HEK293 (cell line): ENCODE data around the gene DVL1.
A peak's percentile ranks its signal among the peaks of the same experiment; 100 is the strongest.

ENCODE experiments used
- CTCF ChIA-PET: fragments of 350-600 bp; formaldehyde crosslinking; extraction: SDS; loops from one replicate; lab custom pipeline; 2021; ENCODE audit warnings: antibody characterized with exemption; lab: Yijun Ruan, JAX
- POLR2A ChIA-PET: fragments of 300-600 bp; formaldehyde crosslinking; extraction: SDS; loops from one replicate; lab custom pipeline; 2020; ENCODE audit warnings: antibody characterized with exemption, inconsistent platforms; lab: Yijun Ruan, JAX
- H3K27ac ChIP-seq: fragments of 200-500 bp; sonication (Bioruptor generic); 2 replicates; pipeline ENCODE4 v1.5.1; 2014; ENCODE audit warnings: low read depth, low read length, control low read depth, inconsistent platforms; ENCODE audit errors: extremely low read depth
- H3K36me3 ChIP-seq, 2 experiments: fragments of 200-500 bp in 1 of 2; sonication (Bioruptor generic) in 1 of 2; 1 replicate in 1 of 2; 2 replicates in 1 of 2; pipeline ENCODE4 v1.5.1; 2014 to 2017; ENCODE audit warnings: inconsistent platforms in 2 of 2, low read length in 2 of 2; ENCODE audit not compliant: control insufficient read depth in 2 of 2, insufficient read depth in 1 of 2
- H3K4me1 ChIP-seq: fragments of 200-500 bp; sonication (Bioruptor generic); 2 replicates; pipeline ENCODE4 v1.5.1; 2014; ENCODE audit warnings: mild to moderate bottlenecking, low read length, inconsistent platforms; ENCODE audit not compliant: control insufficient read depth, insufficient read depth
- H3K4me3 ChIP-seq: 2 replicates; pipeline ENCODE4 v1.5.1; 2011; ENCODE audit warnings: low read depth, mild to moderate bottlenecking, control low read depth, low read length, moderate library complexity
- H3K9me3 ChIP-seq: fragments of 200-500 bp; sonication (Bioruptor generic); 2 replicates; pipeline ENCODE4 v1.5.1; 2014; ENCODE audit warnings: low read depth, low read length, inconsistent platforms; ENCODE audit not compliant: control insufficient read depth, insufficient read depth
- RBAK ChIP-seq: fragments of 450-650 bp; formaldehyde crosslinking; IDR thresholded peaks from 2 replicates; pipeline ENCODE4 v1.5.1; 2016; ENCODE audit warnings: missing biosample characterization, missing genetic modification characterization
- SETDB1 ChIP-seq: IDR thresholded peaks from one replicate; pipeline ENCODE4 v1.6.1; 2017; ENCODE audit warnings: mild to moderate bottlenecking, low read length, moderate library complexity, mixed read lengths; ENCODE audit not compliant: insufficient read length
- SP7 ChIP-seq: fragments of 450-650 bp; formaldehyde crosslinking; IDR thresholded peaks from 2 replicates; pipeline ENCODE4 v1.5.1; 2016; ENCODE audit warnings: missing biosample characterization, missing genetic modification characterization
- ZIC2 ChIP-seq: fragments of 450-650 bp; formaldehyde crosslinking; IDR thresholded peaks from 2 replicates; pipeline ENCODE4 v1.5.1; 2016; ENCODE audit warnings: missing biosample characterization, missing genetic modification characterization
- ZNF112 ChIP-seq: fragments of 450-650 bp; formaldehyde crosslinking; IDR thresholded peaks from 2 replicates; pipeline ENCODE4 v1.5.0; 2017; ENCODE audit warnings: missing biosample characterization, missing genetic modification characterization
- ZNF202 ChIP-seq: fragments of 450-650 bp; formaldehyde crosslinking; IDR thresholded peaks from 2 replicates; pipeline ENCODE4 v1.5.1; 2016; ENCODE audit warnings: missing biosample characterization, missing genetic modification characterization, borderline replicate concordance
- ZNF335 ChIP-seq: fragments of 450-650 bp; formaldehyde crosslinking; conservative IDR thresholded peaks from 2 replicates; pipeline ENCODE4 v1.5.1; 2016; ENCODE audit warnings: missing biosample characterization, missing genetic modification characterization
- ZNF354C ChIP-seq: fragments of 450-650 bp; formaldehyde crosslinking; IDR thresholded peaks from 2 replicates; pipeline ENCODE4 v1.5.1; 2016; ENCODE audit warnings: missing biosample characterization, missing genetic modification characterization, low read depth, borderline replicate concordance
- ZNF362 ChIP-seq: fragments of 450-650 bp; formaldehyde crosslinking; IDR thresholded peaks from 2 replicates; pipeline ENCODE4 v1.5.1; 2016; ENCODE audit warnings: missing biosample characterization, missing genetic modification characterization
- ZNF366 ChIP-seq: fragments of 450-650 bp; formaldehyde crosslinking; conservative IDR thresholded peaks from 2 replicates; pipeline ENCODE4 v1.5.1; 2016; ENCODE audit warnings: missing biosample characterization, missing genetic modification characterization
- ZNF449 ChIP-seq: fragments of 450-650 bp; formaldehyde crosslinking; IDR thresholded peaks from 2 replicates; pipeline ENCODE4 v1.5.1; 2017; ENCODE audit warnings: missing biosample characterization, mild to moderate bottlenecking, missing genetic modification characterization, moderate library complexity
- ZNF629 ChIP-seq: fragments of 450-650 bp; formaldehyde crosslinking; IDR thresholded peaks from 2 replicates; pipeline ENCODE4 v1.5.1; 2017; ENCODE audit warnings: missing biosample characterization, missing genetic modification characterization
- ZNF639 ChIP-seq: fragments of 450-650 bp; formaldehyde crosslinking; IDR thresholded peaks from 2 replicates; pipeline ENCODE4 v1.5.1; 2016; ENCODE audit warnings: missing biosample characterization, missing genetic modification characterization
- ZNF692 ChIP-seq: fragments of 450-650 bp; formaldehyde crosslinking; IDR thresholded peaks from 2 replicates; pipeline ENCODE4 v1.5.1; 2016; ENCODE audit warnings: missing biosample characterization, missing genetic modification characterization
- ZNF76 ChIP-seq: fragments of 450-650 bp; formaldehyde crosslinking; IDR thresholded peaks from 2 replicates; pipeline ENCODE4; 2016; ENCODE audit warnings: low read depth, missing biosample characterization, missing genetic modification characterization, borderline replicate concordance
- ZXDB ChIP-seq: fragments of 450-650 bp; formaldehyde crosslinking; IDR thresholded peaks from 2 replicates; pipeline ENCODE4 v1.5.1; 2016; ENCODE audit warnings: missing biosample characterization, missing genetic modification characterization
- TF ChIP-seq, protein P1 (sequence below): fragments of 450-650 bp; formaldehyde crosslinking; conservative IDR thresholded peaks from 2 replicates; pipeline ENCODE4 v1.5.1; 2016; ENCODE audit warnings: low read depth, missing biosample characterization, missing genetic modification characterization
- TF ChIP-seq, protein P2 (sequence below): sonication (generic); formaldehyde crosslinking; IDR thresholded peaks from 2 replicates; pipeline ENCODE4 v1.8.1; 2022; ENCODE audit warnings: mild to moderate bottlenecking, moderate library complexity, missing genetic modification reagents
- TF ChIP-seq, protein P3 (sequence below): fragments of 450-650 bp; formaldehyde crosslinking; IDR thresholded peaks from 2 replicates; pipeline ENCODE4 v1.5.1; 2017; ENCODE audit warnings: missing biosample characterization, missing genetic modification characterization

The DVL1 gene

DNA sequence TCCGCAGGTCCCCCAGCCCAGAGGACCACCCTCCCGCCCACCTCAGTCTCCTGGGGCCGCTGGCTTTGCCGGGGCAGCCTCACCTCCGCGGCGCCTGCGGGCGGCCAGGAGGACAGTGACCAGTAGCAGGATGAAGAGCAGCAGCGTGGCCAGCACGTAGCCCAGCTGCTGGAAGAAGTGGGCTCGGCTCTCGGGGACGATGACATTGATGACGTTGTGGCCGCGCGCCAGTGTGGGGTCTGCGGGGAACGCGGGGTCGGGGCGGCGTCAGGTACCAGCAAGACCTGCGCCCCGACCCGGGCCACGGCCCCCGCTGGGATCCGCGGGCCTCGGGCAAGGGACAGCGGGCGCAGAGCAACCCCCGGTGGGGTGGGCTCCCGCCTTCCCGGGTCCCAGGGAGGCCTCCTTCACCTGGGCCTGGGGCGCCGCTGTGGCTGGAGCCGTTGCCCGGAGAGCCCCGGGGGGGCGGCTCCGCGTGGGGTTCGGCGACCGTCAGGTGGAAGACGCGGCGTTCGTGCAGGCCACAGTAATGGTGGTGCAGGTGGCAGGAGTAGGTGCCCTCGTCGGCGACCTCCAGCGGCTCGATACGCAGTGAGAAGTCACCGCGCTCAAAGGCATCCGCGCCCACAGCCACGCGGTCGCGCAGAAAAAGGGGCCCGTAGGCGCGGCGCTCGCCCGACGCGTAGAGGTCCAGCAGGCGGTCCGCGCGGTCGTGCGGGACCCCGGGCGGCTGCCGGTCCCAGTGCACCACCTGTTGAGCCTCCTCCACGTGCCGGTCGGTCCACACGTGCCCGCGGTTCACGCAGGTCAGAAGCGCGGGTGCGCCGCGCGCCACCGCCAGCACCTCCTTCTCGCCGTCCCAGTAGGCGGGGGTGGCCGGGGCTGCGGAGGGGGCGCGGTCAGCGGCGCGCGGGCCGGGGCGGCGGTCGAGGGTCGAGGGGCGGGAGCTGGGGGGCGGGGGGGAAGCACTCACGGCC lies 5.3 kb upstream of the DVL1 start (continued):
- no peak for TF ChIP-seq ZNF639 (tag by site-specific recombination)
- TF ChIP-seq ZNF112 (tag by site-specific recombination) = no peak

GRCh38 chr1:1353389-1354151 lies 4.4 kb upstream of the DVL1 start:
- ChIA-PET POLR2A (interaction anchor here (0.6 to 0.9 kb wide), 5 partner anchors 17 to 687 kb away, joined by 3 to 4 read pairs (median 3); partner anchors contain the start of gene AURKAIP1), CTCF (interaction anchor here (0.6 to 2.7 kb wide), 2 partner anchors 15 to 18 kb away, joined by 3 to 15 read pairs; no protein-coding TSS in a partner anchor)
- Histone ChIP-seq H3K9me3 (no peaks in the 10 kb centered on the region), H3K27ac (no peak overlapping the region), H3K4me1 (peaks cover 7% of the 10 kb centered on the region; the same call in 1 of the 2 replicates), H3K4me3 (no peak overlapping the region), H3K36me3 (no peaks in the 10 kb centered on the region)
- TF ChIP-seq ZIC2 (tag by site-specific recombination) (peak; percentile 87), ZNF202 (tag by site-specific recombination) (no peak), ZNF366 (no peak), RBAK (no peak), ZNF354C (no peak), ZXDB (tag by site-specific recombination) (peak; percentile 49), ZNF692 (tag by site-specific recombination) (no peak), ZNF449 (tag by site-specific recombination) (no peak), ZNF76 (peak; percentile 78), ZNF362 (tag by site-specific recombination) (no peak), ZNF335 (tag by site-specific recombination) (peak; percentile 85), ZNF629 (tag by site-specific recombination) (peak; percentile 31; the same call in 1 of the 2 replicates), SP7 (tag by site-specific recombination) (no peak; the same call in none of the 2 replicates), SETDB1 (no peak)
- TF ChIP-seq, protein P1, sequence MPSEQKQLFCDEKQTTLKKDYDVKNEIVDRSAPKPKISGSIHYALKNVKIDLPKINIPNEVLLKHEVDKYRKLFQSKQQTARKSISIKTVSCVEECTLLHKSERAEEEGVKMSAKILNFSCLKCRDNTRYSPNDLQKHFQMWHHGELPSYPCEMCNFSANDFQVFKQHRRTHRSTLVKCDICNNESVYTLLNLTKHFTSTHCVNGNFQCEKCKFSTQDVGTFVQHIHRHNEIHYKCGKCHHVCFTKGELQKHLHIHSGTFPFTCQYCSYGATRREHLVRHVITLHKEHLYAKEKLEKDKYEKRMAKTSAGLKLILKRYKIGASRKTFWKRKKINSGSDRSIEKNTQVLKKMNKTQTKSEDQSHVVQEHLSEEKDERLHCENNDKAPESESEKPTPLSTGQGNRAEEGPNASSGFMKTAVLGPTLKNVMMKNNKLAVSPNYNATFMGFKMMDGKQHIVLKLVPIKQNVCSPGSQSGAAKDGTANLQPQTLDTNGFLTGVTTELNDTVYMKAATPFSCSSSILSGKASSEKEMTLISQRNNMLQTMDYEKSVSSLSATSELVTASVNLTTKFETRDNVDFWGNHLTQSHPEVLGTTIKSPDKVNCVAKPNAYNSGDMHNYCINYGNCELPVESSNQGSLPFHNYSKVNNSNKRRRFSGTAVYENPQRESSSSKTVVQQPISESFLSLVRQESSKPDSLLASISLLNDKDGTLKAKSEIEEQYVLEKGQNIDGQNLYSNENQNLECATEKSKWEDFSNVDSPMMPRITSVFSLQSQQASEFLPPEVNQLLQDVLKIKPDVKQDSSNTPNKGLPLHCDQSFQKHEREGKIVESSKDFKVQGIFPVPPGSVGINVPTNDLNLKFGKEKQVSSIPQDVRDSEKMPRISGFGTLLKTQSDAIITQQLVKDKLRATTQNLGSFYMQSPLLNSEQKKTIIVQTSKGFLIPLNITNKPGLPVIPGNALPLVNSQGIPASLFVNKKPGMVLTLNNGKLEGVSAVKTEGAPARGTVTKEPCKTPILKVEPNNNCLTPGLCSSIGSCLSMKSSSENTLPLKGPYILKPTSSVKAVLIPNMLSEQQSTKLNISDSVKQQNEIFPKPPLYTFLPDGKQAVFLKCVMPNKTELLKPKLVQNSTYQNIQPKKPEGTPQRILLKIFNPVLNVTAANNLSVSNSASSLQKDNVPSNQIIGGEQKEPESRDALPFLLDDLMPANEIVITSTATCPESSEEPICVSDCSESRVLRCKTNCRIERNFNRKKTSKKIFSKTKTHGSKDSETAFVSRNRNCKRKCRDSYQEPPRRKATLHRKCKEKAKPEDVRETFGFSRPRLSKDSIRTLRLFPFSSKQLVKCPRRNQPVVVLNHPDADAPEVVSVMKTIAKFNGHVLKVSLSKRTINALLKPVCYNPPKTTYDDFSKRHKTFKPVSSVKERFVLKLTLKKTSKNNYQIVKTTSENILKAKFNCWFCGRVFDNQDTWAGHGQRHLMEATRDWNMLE (tag by site-specific recombination) = no peak
- TF ChIP-seq, protein P2, sequence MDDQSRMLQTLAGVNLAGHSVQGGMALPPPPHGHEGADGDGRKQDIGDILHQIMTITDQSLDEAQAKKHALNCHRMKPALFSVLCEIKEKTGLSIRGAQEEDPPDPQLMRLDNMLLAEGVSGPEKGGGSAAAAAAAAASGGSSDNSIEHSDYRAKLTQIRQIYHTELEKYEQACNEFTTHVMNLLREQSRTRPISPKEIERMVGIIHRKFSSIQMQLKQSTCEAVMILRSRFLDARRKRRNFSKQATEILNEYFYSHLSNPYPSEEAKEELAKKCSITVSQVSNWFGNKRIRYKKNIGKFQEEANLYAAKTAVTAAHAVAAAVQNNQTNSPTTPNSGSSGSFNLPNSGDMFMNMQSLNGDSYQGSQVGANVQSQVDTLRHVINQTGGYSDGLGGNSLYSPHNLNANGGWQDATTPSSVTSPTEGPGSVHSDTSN (CRISPR knock-in tag) = no peak
- TF ChIP-seq, protein P3, sequence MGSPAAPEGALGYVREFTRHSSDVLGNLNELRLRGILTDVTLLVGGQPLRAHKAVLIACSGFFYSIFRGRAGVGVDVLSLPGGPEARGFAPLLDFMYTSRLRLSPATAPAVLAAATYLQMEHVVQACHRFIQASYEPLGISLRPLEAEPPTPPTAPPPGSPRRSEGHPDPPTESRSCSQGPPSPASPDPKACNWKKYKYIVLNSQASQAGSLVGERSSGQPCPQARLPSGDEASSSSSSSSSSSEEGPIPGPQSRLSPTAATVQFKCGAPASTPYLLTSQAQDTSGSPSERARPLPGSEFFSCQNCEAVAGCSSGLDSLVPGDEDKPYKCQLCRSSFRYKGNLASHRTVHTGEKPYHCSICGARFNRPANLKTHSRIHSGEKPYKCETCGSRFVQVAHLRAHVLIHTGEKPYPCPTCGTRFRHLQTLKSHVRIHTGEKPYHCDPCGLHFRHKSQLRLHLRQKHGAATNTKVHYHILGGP (tag by site-specific recombination) = no peak
